Coronary artery (tissue), 2 donors: ENCODE data around the gene GMEB2.
A peak's percentile ranks its signal among the peaks of the same experiment; 100 is the strongest.

ENCODE experiments used
- DNase-seq: peaks from one replicate; pipeline ENCODE4 v3.0.0-alpha.2; 2017; ENCODE audit warnings: low spot score
- H3K27ac ChIP-seq, 2 donors: fragments of 200-600 bp; sonication (generic); one replicate each; pipeline ENCODE4 v1.5.1; 2016 to 2019
- H3K4me3 ChIP-seq: fragments of 200-600 bp; sonication (generic); 2 replicates; pipeline ENCODE4 v1.5.1; 2016; ENCODE audit warnings: mild to moderate bottlenecking, moderate library complexity
- CTCF ChIP-seq: fragments of 200-600 bp; sonication (generic); IDR thresholded peaks from one replicate; pipeline ENCODE4 v1.5.1; 2019; ENCODE audit warnings: antibody characterized with exemption

GMEB2 gene

GRCh38 chr20:63552481-63553249, 74.2 kb downstream of the GMEB2 start:
- DNase-seq, result no peak
- Histone ChIP-seq H3K4me3 (peak overlapping the region; percentile 77), H3K27ac (no peak overlapping the region)
- TF ChIP-seq CTCF, result no peak

- no peak overlapping the region for H3K4me3 ChIP-seq
- DNase-seq, result no peak
- no peak overlapping the region for H3K27ac ChIP-seq
- no peak for TF ChIP-seq CTCF
Observed at GRCh38 chr20:63551068-63551467, 75.8 kb downstream of the GMEB2 start.

- no peak for TF ChIP-seq CTCF
- no peak overlapping the region for H3K27ac ChIP-seq
- DNase-seq, result no peak
- no peak overlapping the region for H3K4me3 ChIP-seq
Observed at GRCh38 chr20:63549679-63550282, 77.1 kb downstream of the GMEB2 start.

- TF ChIP-seq CTCF, result no peak
- H3K4me3 ChIP-seq, result no peak overlapping the region
- no peak overlapping the region for H3K27ac ChIP-seq
- no peak for DNase-seq
Observed at GRCh38 chr20:63549019-63549418, 77.9 kb downstream of the GMEB2 start.

- no peak for DNase-seq
- no peak overlapping the region for H3K27ac ChIP-seq
- no peak overlapping the region for H3K4me3 ChIP-seq
- TF ChIP-seq CTCF, result no peak
Observed at GRCh38 chr20:63548542-63548941, 78.4 kb downstream of the GMEB2 start.

GRCh38 chr20:63547725-63548480, 79.0 kb downstream of the GMEB2 start, which contains the start of gene SRMS:
Gene SRMS, minus strand, starts transcription at chr20:63547749. Its CDS starts 286 bp downstream, at chr20:63547463.
- no peak for DNase-seq
- no peak within 1 kb of the TSS for H3K27ac ChIP-seq
- no peak for TF ChIP-seq CTCF
- H3K4me3 ChIP-seq, result no peak within 1 kb of the TSS
